Panc1 (cell line): ENCODE results near the gene BCR.

ENCODE experiments used
- TCF7L2 ChIP-seq: IDR thresholded peaks from 2 replicates; pipeline ENCODE4 v1.6.1; 2011; ENCODE audit warnings: mild to moderate bottlenecking, low read depth, low read length, inconsistent platforms
- TF ChIP-seq, protein P1 (sequence below): fragments of 450-650 bp; IDR thresholded peaks from 2 replicates; pipeline ENCODE4 v1.5.1; 2017; ENCODE audit warnings: mild to moderate bottlenecking
- TF ChIP-seq, protein P2 (sequence below), 2 experiments: IDR thresholded peaks; 2 replicates each; pipeline ENCODE4 v1.6.1; 2011 to 2012; ENCODE audit warnings: low read depth in 2 of 2, control low read depth in 1 of 2, low read length in 1 of 2, mild to moderate bottlenecking in 1 of 2, moderate library complexity in 1 of 2; ENCODE audit not compliant: insufficient read depth in 1 of 2

DNA sequence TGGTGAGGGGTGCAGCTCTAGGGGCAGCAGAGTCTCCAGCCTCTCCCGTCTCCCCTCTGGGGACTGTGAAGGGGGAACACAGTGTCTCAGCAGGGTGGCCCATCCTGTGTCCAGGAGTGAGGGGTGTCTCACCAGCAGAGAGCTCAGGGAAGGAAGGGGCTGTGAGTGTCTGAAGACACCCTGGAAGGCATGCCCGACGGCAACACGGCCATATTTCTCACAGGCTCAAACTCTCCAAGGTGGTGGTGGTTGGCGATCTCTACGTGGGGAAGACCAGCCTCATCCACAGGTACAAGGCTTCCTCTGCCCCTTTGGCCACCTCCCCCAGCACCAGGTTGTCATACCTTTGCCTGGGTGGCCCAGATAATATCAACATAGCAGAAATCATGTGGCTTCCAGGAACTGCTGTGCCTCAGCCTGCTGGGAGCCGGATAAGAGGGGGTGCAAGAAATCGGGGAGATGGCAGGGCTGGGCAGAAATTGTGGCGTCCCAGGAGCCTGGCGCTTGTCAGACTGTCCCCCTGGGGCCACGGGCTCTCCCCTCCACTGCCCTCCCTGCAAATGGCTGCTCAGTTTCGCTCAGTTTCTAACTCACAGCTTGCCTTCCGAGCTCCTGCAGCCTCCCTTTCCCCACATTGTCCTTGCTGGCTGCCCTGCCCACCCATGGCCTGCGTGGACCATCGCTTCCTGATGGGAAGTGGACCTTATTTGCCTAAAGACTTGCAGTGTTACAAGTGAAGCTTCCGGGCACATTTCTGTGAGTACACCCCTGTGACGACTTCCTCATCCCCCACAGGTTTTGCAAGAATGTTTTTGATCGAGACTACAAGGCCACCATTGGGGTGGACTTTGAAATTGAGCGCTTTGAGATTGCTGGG, 27.8 kb upstream of the BCR start:
- TF ChIP-seq, protein P1, sequence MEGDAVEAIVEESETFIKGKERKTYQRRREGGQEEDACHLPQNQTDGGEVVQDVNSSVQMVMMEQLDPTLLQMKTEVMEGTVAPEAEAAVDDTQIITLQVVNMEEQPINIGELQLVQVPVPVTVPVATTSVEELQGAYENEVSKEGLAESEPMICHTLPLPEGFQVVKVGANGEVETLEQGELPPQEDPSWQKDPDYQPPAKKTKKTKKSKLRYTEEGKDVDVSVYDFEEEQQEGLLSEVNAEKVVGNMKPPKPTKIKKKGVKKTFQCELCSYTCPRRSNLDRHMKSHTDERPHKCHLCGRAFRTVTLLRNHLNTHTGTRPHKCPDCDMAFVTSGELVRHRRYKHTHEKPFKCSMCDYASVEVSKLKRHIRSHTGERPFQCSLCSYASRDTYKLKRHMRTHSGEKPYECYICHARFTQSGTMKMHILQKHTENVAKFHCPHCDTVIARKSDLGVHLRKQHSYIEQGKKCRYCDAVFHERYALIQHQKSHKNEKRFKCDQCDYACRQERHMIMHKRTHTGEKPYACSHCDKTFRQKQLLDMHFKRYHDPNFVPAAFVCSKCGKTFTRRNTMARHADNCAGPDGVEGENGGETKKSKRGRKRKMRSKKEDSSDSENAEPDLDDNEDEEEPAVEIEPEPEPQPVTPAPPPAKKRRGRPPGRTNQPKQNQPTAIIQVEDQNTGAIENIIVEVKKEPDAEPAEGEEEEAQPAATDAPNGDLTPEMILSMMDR: no peak
- no peak for TF ChIP-seq TCF7L2
- TF ChIP-seq, protein P2, sequence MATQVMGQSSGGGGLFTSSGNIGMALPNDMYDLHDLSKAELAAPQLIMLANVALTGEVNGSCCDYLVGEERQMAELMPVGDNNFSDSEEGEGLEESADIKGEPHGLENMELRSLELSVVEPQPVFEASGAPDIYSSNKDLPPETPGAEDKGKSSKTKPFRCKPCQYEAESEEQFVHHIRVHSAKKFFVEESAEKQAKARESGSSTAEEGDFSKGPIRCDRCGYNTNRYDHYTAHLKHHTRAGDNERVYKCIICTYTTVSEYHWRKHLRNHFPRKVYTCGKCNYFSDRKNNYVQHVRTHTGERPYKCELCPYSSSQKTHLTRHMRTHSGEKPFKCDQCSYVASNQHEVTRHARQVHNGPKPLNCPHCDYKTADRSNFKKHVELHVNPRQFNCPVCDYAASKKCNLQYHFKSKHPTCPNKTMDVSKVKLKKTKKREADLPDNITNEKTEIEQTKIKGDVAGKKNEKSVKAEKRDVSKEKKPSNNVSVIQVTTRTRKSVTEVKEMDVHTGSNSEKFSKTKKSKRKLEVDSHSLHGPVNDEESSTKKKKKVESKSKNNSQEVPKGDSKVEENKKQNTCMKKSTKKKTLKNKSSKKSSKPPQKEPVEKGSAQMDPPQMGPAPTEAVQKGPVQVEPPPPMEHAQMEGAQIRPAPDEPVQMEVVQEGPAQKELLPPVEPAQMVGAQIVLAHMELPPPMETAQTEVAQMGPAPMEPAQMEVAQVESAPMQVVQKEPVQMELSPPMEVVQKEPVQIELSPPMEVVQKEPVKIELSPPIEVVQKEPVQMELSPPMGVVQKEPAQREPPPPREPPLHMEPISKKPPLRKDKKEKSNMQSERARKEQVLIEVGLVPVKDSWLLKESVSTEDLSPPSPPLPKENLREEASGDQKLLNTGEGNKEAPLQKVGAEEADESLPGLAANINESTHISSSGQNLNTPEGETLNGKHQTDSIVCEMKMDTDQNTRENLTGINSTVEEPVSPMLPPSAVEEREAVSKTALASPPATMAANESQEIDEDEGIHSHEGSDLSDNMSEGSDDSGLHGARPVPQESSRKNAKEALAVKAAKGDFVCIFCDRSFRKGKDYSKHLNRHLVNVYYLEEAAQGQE (IDR thresholded peaks at IDR 0.05; ENCODE audit: insufficient read depth in 1 of 2, low read depth in 2 of 2, low read length in 1 of 2): no peak
